IPS-11a (cell line): ENCODE results near the gene TIGAR.

Experiments used
- H3K4me3 ChIP-seq: one replicate; pipeline ENCODE4 v1.5.1; 2013; ENCODE audit warnings: low read depth, low read length, control low read depth

TIGAR gene

DNA sequence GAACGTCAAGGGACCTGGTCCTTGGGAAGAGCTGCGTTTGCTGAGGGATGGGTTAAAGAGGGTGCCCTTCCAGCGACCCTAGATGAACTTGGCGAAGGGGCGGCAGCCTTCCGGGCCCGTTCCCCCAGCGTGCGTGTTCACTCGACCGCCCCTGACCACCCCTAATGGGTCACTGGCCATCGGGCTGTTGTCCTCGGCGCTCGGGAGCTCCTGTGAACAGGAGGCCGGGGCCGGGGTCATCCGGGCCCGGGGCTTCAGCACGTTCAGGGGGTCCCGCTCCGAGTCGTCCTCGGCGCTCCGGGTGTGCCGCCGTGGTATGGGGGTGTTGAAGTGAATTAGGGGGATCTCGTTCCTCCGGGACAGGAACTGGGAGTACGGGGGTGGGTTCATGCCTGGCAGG lies 49.3 kb downstream of the TIGAR start:
- no peak overlapping the region for H3K4me3 ChIP-seq

DNA sequence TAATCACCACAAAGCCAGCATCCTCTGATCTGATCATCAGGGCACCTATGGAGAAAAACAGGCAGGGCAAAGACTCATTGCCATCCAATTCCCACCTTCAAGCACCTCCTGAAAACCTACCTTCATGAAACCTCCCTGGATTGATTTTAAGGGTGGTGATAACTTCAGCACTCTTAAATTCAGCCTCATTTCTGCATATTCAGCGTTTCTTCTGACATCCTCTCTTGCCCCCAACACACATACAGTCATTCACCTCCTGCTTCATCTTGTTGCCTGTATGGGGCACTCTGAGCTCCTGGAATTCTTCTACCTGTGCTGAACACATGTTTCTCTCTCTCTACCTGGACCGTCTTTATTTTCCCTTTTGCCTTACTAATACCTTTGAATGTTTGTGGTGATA lies 51.6 kb downstream of the TIGAR start:
- H3K4me3 ChIP-seq, result no peak overlapping the region

DNA sequence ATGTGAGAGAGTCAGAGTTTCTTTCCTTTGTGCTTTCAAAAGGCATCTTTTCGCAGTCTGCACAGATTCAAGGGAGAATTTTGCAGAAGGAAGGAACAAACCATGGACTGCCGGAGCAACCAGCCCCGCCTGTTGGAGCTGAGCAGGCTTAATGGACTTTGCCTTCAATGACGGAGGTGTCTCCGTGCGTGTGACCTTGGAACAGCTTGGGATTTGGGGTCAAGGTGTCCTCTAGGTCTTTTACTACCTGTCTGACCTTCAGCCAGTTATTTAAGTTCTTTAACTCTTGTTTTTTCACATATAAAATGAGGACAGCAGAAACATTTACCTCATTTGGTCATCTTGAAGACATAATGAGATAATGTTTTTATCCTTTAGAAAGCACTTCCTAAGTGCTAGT lies 54.4 kb downstream of the TIGAR start:
- no peak overlapping the region for H3K4me3 ChIP-seq

DNA sequence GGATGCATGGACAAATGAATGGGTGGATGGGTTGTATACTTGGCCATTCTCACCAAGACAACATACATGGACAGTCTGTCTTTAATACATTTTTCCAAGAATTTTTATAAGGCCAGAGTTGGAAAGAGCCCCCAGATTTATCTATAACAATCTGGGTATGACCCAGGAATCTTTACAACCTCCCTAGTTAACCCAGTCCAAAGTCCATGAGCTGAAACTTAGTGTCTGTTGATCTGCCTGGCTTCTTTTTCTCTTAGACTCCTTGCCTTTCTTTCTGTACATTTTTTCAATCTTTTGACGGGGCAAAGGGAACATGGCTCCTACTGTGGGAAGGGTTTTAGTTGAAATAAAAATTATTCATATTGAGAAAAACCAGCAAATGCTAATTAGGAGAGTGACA lies 57.8 kb downstream of the TIGAR start:
- no peak overlapping the region for H3K4me3 ChIP-seq

DNA sequence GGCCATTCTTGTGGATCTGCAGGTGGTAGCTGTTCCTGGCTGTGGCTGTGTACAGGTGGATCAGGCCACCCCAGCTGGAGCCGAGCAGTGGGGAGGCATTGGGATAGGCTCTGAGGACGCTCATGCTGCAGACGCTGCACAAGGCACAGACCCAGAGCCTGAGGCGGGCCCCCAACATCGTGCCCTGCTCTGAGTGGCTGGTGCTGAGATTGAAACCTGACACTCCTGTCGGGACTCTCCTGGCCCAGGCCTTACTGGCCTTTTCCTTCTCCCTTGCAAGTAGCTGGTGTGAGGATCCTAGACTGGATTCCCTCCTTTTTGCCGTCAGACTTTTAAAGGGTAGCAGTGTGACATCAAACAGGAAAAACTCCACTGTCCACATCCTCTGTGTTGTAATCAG lies 58.4 kb downstream of the TIGAR start, which contains the start of gene FGF23:
FGF23 (minus strand) TSS at position 308 of the 400 bp plus-strand sequence; CDS start at position 178, 130 bp downstream.
- H3K4me3 ChIP-seq, result no peak within 1 kb of the TSS

DNA sequence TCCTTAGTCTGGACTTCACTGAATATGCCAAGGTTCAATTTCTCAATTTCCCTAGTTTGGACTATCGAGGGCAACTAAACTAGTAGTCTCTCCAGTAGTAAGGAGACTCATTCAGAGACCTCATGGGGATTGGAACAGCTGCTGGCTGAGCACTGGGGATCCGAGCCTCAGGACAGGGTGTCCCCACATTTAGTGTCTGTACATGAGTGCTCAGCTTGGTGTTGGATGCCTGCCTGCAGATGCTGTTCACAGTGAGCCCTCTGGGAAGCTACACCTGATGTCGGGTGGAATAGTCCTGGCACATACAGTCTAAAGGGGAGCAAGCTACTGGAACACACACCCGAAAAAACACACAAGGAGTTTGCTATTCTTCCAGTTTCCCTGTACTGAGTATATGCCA lies 59.3 kb downstream of the TIGAR start:
- no peak overlapping the region for H3K4me3 ChIP-seq

DNA sequence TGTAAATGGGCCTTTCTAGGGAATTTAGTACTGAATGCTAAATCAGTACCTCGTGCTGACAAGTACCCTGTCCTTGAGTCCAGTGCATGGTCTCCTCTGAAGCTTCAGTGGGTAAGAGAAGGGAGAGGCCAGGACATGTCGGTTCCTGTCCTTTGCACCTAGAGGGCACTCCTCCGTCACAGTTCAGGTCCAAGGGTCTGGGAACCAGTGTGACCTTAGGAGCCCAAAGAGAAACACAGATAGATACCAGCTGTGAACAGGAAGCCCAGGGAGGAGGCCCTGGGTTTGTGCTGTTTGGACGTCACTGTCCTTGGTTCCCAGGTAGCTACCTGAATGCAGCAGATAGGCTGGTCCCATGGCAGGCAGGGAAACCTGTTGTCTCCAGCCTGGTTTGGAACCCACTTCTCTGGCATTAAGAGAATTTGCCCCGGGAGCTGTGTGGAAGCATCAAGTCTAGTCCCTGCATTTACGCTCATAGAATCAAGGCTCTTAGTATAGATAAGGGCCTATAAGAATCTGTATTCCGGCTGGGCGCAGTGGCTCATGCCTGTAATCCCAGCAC lies 62.4 kb downstream of the TIGAR start:
- H3K4me3 ChIP-seq, result no peak overlapping the region

DNA sequence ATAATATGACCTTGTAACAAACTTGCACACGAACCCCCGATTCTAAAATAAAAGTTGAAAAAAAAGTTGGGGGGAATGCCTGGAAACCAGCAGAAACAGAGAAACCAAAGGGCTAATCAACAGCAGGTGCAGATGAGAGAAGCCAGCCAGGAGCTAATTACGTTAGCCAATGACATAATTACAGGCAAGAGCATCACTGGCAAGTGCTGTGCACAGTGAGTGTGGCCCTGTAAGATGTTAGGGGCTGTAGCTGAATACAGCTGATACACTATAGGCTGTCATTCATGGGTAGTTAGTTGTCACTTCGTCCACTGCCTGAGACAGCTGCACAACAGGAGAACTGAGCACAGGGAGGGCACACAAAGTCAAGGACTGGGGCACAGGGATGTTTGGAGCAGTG lies 65.8 kb downstream of the TIGAR start:
- H3K4me3 ChIP-seq, result no peak overlapping the region

DNA sequence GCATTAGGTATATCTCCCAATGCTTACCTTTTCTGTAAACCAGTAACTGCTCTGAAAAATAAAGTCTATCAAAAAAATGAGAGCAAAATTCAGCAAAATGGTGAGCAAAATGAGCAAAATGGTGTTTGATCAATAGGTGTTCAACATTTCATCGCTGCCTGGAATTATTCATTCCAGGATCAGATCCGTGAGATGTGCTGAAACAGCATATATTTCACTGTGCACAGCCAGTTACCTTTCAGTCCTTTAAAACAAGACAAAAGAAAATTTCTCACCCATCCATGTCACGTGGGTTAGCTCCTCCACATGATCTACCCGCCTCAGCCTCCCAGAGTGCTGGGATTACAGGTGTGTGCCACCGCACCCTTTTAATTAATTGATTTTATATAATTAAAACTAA lies 66.6 kb downstream of the TIGAR start:
- H3K4me3 ChIP-seq, result no peak overlapping the region

DNA sequence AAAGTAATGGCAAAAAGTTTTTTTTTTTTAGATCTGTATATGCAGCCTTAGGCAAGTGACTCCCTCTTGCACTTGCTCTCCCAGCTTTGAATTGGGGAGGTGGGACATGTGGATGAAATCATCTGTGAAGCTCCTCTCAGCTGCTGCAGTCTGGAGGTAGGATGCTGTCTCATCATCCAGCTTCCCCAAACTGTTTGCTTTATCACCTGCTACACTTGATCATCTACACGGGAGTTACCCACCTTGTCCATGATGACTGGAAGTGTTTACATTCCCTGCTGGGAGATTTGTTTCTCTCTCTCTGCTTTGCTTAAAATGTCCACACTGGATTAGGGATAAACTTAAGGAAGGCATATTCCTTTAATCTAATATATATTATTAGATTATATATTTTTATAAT lies 67.0 kb downstream of the TIGAR start:
- no peak overlapping the region for H3K4me3 ChIP-seq

DNA sequence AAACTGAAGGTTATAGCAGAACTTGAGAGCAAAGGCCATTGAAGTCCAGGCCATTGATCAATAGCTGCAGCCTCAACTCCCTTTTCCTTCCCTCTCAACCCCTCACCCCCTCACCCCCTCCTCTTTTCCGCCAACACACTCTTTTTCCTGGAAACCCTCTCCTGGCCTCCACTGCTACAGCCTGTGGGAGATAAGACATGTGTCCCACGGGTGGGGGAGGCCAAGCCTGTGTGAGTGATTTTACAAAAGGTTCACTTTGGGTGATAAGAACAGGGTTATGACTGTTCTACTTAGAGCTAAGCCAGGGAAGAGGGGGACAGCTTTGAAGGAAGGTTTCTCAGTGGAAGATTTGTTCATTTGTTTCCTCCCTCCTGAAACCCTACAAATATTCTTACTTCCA lies 67.6 kb downstream of the TIGAR start:
- no peak overlapping the region for H3K4me3 ChIP-seq

DNA sequence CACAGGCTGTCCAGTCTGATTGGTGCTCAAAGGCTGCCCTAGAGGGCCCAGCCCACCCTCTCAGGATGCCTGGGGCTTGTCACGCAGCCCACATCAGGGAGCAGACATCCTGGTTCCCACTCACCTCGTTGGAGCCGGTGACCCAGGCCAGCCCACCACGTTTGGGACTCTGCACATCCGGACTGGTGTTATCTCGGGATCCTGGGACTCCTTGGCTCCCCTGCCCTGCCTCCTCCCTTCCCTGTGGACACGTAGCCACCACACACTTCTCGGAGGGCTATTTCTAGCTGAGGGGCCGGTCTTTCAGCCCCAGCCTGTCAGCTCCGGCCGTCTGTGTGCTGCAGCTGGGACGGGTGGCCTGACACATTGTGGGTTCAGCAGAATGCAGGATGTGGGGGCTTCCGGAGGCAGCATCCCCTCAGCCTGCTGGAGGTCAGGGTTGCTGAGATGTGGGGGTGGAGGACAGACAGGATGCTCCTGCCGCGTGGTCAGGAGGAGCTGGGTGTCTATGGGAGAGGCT lies 71.3 kb downstream of the TIGAR start:
- H3K4me3 ChIP-seq, result no peak overlapping the region

DNA sequence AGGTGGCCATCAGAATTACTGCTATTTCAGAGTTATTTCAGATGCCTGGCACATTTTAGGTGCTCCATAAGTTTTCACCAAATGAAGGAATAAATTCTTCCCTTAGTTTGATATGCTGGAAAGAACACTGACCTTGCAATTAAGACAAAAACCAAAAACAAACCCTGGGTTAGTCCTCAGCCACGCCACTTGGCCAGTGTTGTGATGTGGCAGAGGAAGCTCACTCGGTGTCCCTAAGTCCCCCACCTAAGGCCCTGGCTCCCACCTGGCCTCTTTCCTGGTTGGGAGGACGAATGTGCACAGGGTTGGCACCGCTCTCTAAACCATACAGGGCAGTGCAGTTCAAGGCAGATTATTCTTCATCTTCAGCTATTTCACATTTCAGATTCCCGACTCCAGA lies 72.2 kb downstream of the TIGAR start:
- H3K4me3 ChIP-seq, result no peak overlapping the region

DNA sequence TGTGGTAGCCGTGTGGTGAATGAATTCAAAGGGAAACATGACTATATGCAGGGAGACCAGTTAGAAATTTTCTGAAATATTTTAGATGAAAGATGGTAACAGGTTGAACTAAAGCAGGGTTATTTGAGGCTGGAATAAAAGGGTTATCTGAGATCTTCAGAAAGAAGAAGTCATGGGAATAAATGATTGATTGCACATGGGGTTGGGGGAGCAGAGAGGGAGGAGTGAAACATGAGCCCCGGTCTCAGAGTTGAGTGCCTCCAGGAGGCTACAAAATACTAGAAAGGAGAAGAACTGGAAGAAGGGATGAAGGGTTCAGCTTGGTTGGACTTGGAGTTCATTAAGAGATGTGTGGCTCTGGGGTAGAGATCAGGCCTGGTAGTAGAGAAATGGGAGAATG lies 74.8 kb downstream of the TIGAR start:
- H3K4me3 ChIP-seq, result no peak overlapping the region

DNA sequence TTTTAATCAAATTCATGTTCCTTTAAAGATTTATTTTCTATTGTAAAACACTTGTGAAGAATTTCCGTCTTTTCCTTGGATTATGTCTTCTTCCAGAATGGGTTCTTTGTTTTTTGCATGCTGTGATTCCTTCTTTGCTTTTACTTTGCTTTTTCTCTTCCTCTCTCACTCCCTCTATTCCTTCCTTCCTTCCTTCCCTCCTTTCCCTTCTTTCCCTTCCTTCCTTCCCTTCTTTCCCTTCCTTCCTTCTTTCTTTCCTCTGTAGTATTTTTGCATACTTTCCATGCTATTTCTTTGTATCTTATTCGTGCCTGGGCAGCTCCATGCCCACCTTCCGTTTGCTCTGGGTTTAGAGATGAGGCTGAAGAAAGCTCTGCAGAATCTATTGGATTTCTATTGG lies 80.1 kb downstream of the TIGAR start:
- H3K4me3 ChIP-seq, result no peak overlapping the region

DNA sequence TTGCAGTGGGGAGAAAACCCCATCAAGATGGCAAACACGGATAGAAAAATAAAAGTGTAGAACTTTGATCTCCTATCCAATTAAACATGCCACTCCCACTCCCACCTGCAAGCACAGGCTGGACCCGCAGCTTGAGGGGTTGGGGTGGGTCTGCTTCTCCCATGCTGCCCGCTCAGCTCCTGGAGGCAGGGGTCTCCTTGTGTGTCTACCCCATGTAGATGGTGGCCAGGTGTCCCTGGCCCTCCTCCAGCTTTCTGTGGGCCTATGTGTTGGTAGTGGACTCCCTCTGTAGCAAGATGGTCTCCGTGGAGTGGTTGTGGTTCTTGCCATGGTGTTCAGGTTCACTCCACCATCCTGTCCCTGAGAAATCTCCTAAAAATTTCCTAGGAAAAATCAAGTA lies 82.0 kb downstream of the TIGAR start:
- no peak overlapping the region for H3K4me3 ChIP-seq
